SK-MEL-5 (cell line): ENCODE results near the gene PKIG. TPM values are rescaled to one million over a fixed set of nuclear protein-coding genes. Genes with fewer than 3 reads are reported as not detected.
"Not testable (repeated sequence)": the region's sequence is repeated elsewhere in the genome, so short reads cannot be mapped to it uniquely, and the experiment has no call there.

ENCODE experiments used
- DNase-seq: peaks from one replicate; pipeline ENCODE4 v3.0.0-alpha.2; 2016; ENCODE audit warnings: low read depth, low spot score
- in situ Hi-C: cut with HindIII; loops from 2 replicates; pipeline ENCODE4 v1.10.0; 2016; ENCODE audit warnings: low sequenced_read_pairs, high pct_unique_total_duplicates, low pct_unique_long_range_greater_than_20kb
- total RNA-seq: library from RNA; depleted of rRNA; stranded (reverse); fragments of >200 nt; shearing (Covaris generic); gene quantifications from 2 replicates; pipeline ENCODE4 v1.2.3, GENCODE V29; 2014

The PKIG gene
- total RNA-seq, 1 experiment from 2014 or later = 32.7 TPM

GRCh38 chr20:44587035-44587980, 4.9 kb downstream of the PKIG start:
- in situ Hi-C loops = no loop called here
- DNase-seq = no peak

- in situ Hi-C loops, DNase-seq: not testable (repeated sequence)
Measured at GRCh38 chr20:44588321-44588720, 5.9 kb downstream of the PKIG start.

GRCh38 chr20:44589537-44589936, 7.2 kb downstream of the PKIG start:
- in situ Hi-C loops = no loop called here
- DNase-seq = no peak

- DNase-seq = no peak
- in situ Hi-C loops = no loop called here
Measured at GRCh38 chr20:44590980-44591778, 8.8 kb downstream of the PKIG start.

- in situ Hi-C loops = no loop called here
- DNase-seq = no peak
Measured at GRCh38 chr20:44592366-44592765, 10.0 kb downstream of the PKIG start.

GRCh38 chr20:44593751-44594150, 11.4 kb downstream of the PKIG start:
- DNase-seq = no peak
- in situ Hi-C loops = no loop called here

GRCh38 chr20:44594730-44595129, 12.4 kb downstream of the PKIG start:
- no peak for DNase-seq
- in situ Hi-C loops = no loop called here

- DNase-seq = no peak
- in situ Hi-C loops = no loop called here
Measured at GRCh38 chr20:44596010-44596409, 13.6 kb downstream of the PKIG start.

GRCh38 chr20:44596876-44597275, 14.5 kb downstream of the PKIG start:
- DNase-seq = no peak
- in situ Hi-C loops = no loop called here

- DNase-seq = no peak
- in situ Hi-C loops = no loop called here
Measured at GRCh38 chr20:44597516-44597915, 15.1 kb downstream of the PKIG start.

- no peak for DNase-seq
- in situ Hi-C loops = no loop called here
Measured at GRCh38 chr20:44597930-44598329, 15.6 kb downstream of the PKIG start.

- no peak for DNase-seq
- in situ Hi-C loops = no loop called here
Measured at GRCh38 chr20:44598423-44599305, 16.3 kb downstream of the PKIG start.

- in situ Hi-C loops = no loop called here
- DNase-seq = no peak
Measured at GRCh38 chr20:44599715-44600114, 17.3 kb downstream of the PKIG start.

GRCh38 chr20:44600301-44600700, 17.9 kb downstream of the PKIG start:
- in situ Hi-C loops = no loop called here
- DNase-seq = no peak

GRCh38 chr20:44600758-44601201, 18.4 kb downstream of the PKIG start:
- DNase-seq = no peak
- in situ Hi-C loops = no loop called here

GRCh38 chr20:44601236-44601671, 18.9 kb downstream of the PKIG start:
- in situ Hi-C loops = no loop called here
- no peak for DNase-seq

GRCh38 chr20:44601801-44602204, 19.4 kb downstream of the PKIG start:
- peak; percentile 94 for DNase-seq
- in situ Hi-C loops = no loop called here

- no peak for DNase-seq
- in situ Hi-C loops = no loop called here
Measured at GRCh38 chr20:44603327-44603726, 20.9 kb downstream of the PKIG start.
